Peyer's patch (tissue), 4 donors: Measurements from ENCODE around the gene GPR18.

Source experiments
- POLR2A ChIP-seq, 2 donors: fragments of 450-650 bp; IDR thresholded peaks; one replicate each; pipeline ENCODE4 v1.5.1; 2017; ENCODE audit warnings: antibody characterized with exemption in 2 of 2, mild to moderate bottlenecking in 2 of 2, moderate library complexity in 2 of 2
- TF ChIP-seq, protein P1 (sequence below), 6 experiments: fragments of 450-650 bp in 4 of 6; fragments of 200-600 bp in 2 of 6; sonication (generic) in 1 of 6; IDR thresholded peaks; one replicate each; pipeline ENCODE4 v1.5.1; 2017 to 2019; ENCODE audit warnings: antibody characterized with exemption in 6 of 6, mild to moderate bottlenecking in 3 of 6, moderate library complexity in 1 of 6

DNA sequence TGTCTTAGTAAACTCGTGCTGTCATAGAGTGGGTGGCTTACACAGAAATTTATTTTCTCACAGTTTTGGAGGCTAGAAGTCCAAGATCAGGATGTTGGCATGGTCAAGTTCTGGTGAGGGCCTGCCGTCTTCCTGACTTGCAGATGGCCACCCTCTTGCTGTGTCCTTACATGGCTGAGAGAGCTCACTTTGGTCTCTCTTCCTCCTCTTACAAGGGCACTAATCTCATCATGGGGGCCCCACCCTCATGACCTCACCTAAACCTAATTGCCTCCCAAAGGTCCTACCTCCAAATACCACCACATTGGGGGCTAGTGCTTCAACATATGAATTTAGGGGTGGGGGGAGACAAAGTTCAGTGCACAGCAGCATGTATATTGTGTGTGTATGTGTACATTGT is 14.3 kb upstream of the GPR18 start:
- no peak for TF ChIP-seq POLR2A (IDR thresholded peaks at IDR 0.05)
- TF ChIP-seq, protein P1, sequence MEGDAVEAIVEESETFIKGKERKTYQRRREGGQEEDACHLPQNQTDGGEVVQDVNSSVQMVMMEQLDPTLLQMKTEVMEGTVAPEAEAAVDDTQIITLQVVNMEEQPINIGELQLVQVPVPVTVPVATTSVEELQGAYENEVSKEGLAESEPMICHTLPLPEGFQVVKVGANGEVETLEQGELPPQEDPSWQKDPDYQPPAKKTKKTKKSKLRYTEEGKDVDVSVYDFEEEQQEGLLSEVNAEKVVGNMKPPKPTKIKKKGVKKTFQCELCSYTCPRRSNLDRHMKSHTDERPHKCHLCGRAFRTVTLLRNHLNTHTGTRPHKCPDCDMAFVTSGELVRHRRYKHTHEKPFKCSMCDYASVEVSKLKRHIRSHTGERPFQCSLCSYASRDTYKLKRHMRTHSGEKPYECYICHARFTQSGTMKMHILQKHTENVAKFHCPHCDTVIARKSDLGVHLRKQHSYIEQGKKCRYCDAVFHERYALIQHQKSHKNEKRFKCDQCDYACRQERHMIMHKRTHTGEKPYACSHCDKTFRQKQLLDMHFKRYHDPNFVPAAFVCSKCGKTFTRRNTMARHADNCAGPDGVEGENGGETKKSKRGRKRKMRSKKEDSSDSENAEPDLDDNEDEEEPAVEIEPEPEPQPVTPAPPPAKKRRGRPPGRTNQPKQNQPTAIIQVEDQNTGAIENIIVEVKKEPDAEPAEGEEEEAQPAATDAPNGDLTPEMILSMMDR (IDR thresholded peaks at IDR 0.05), result no peak
